Esophagus squamous epithelium (tissue), 4 donors: ENCODE results near the gene BCAR3.

Experiments used
- CTCF ChIP-seq, 6 experiments: fragments of 450-650 bp in 4 of 6; fragments of 200-600 bp in 2 of 6; sonication (generic) in 2 of 6; IDR thresholded peaks; one replicate each; pipeline ENCODE4 v1.5.1; 2016 to 2019; ENCODE audit warnings: antibody characterized with exemption in 6 of 6, mild to moderate bottlenecking in 4 of 6, moderate library complexity in 4 of 6
- POLR2A ChIP-seq, 4 donors: fragments of 450-650 bp; IDR thresholded peaks; one replicate each; pipeline ENCODE4 v1.6.1; 2017; ENCODE audit warnings: antibody characterized with exemption in 4 of 4, mild to moderate bottlenecking in 4 of 4, moderate library complexity in 3 of 4

GRCh38 chr1:93716941-93717368 is 35.3 kb upstream of the BCAR3 start:
- no peak for TF ChIP-seq POLR2A (IDR thresholded peaks at IDR 0.05)
- no peak for TF ChIP-seq CTCF (IDR thresholded peaks at IDR 0.05)
